Lung (tissue), 12 donors: ENCODE results near the gene CYB5A. TPM values are rescaled to one million over a fixed set of nuclear protein-coding genes. Genes with fewer than 3 reads are reported as not detected.

ENCODE experiments used
- ATAC-seq: fragments of 200-7000 bp; cut with Tn5 transposase; one replicate; pipeline ENCODE4 v1.9.1; 2020; ENCODE audit warnings: moderate number of reproducible peaks; ENCODE audit not compliant: insufficient read depth, low FRiP score
- DNase-seq, 3 donors: peaks; one replicate each; pipeline ENCODE4 v3.0.0-alpha.2; 2013 to 2017
- H3K27ac ChIP-seq, 2 donors: one replicate each; pipeline ENCODE4 v1.5.1; 2013; ENCODE audit warnings: mild to moderate bottlenecking in 2 of 2, moderate library complexity in 2 of 2, control low read depth in 1 of 2, inconsistent platforms in 1 of 2, low read depth in 1 of 2, low read length in 1 of 2
- H3K27me3 ChIP-seq, 3 donors: one replicate each; pipeline ENCODE4 v1.5.1; 2013; ENCODE audit warnings: low read length in 2 of 3; ENCODE audit not compliant: control insufficient read depth in 3 of 3, insufficient read depth in 3 of 3
- H3K36me3 ChIP-seq, 4 donors: one replicate each; pipeline ENCODE4 v1.5.1; 2013; ENCODE audit warnings: low read length in 4 of 4, mild to moderate bottlenecking in 1 of 4, moderate library complexity in 1 of 4; ENCODE audit not compliant: control insufficient read depth in 4 of 4, insufficient read depth in 4 of 4
- H3K4me1 ChIP-seq, 5 donors: one replicate each; pipeline ENCODE4 v1.5.1; 2013; ENCODE audit warnings: low read length in 5 of 5, mild to moderate bottlenecking in 2 of 5, moderate library complexity in 1 of 5; ENCODE audit not compliant: control insufficient read depth in 5 of 5, insufficient read depth in 5 of 5
- H3K4me3 ChIP-seq: one replicate; pipeline ENCODE4 v1.5.1; 2013; ENCODE audit warnings: mild to moderate bottlenecking, control low read depth, moderate library complexity
- H3K9ac ChIP-seq, 2 donors: one replicate each; pipeline ENCODE4 v1.5.1; 2013; ENCODE audit warnings: low read length in 2 of 2, control low read depth in 1 of 2; ENCODE audit not compliant: insufficient read depth in 1 of 2
- H3K9me3 ChIP-seq, 4 donors: one replicate each; pipeline ENCODE4 v1.5.1; 2013; ENCODE audit warnings: low read length in 3 of 4, mild to moderate bottlenecking in 1 of 4, moderate library complexity in 1 of 4; ENCODE audit not compliant: control insufficient read depth in 4 of 4, insufficient read depth in 3 of 4
- CTCF ChIP-seq: IDR thresholded peaks from 2 replicates; pipeline ENCODE4 v1.5.1; 2012; ENCODE audit warnings: mild to moderate bottlenecking; ENCODE audit errors: control extremely low read depth, extremely low read depth
- WGBS, 2 donors: extraction: QIAGEN DNeasy Blood & Tissue Kit; methylation state at CpG; one replicate each; pipeline ENCODE4 v1.1.7; 2013; 5-methylcytosine and 5-hydroxymethylcytosine counted together
- polyA plus RNA-seq, 2 donors: library from polyadenylated mRNA; stranded (reverse); fragments of 200-250 nt; gene quantifications; one replicate each; pipeline ENCODE4 v1.2.1, GENCODE V29; 2013
- total RNA-seq, 2 donors: library from RNA; depleted of rRNA in 1 of 2; stranded (reverse); fragments of >200 nt in 1 of 2; gene quantifications; one replicate each; pipeline ENCODE4 v1.2.1, GENCODE V29; 2014 to 2021
- donor health status: control.
- donor health status: control.
- donor health status: Bipolar disorder and iron deficiency.
- donor health status: healthy.
- donor health status: DM: yes; HTN: yes; CAD: no.

Gene CYB5A
- total and polyA plus RNA-seq, 4 donors, result 408 to 853 (median 522) TPM

- Histone ChIP-seq H3K4me3 (no peak overlapping the region), H3K36me3 (no peaks in the 10 kb centered on the region), H3K4me1 (peaks cover 0 to 20% (median 11%) of the 10 kb centered on the region in 5 donors), H3K27ac (peak overlapping the region in 1 of 2 donors; percentile 82), H3K9ac (no peak overlapping the region), H3K27me3 (no peaks in the 10 kb centered on the region), H3K9me3 (no peaks in the 10 kb centered on the region)
- ATAC-seq (peak; percentile 78), DNase-seq (peak; percentile 41 to 90 (median 81))
- WGBS, 2 donors, result 54 to 56% methylated on average over 10 of the region's 10 CpGs
- TF ChIP-seq CTCF, result no peak
These were observed 57.2 kb downstream of the CYB5A start for GRCh38 chr18:74234326-74235171.

- no peak overlapping the region for H3K9ac ChIP-seq
- no peak for ATAC-seq
These were observed 57.8 kb downstream of the CYB5A start for GRCh38 chr18:74233933-74234325.

DNA sequence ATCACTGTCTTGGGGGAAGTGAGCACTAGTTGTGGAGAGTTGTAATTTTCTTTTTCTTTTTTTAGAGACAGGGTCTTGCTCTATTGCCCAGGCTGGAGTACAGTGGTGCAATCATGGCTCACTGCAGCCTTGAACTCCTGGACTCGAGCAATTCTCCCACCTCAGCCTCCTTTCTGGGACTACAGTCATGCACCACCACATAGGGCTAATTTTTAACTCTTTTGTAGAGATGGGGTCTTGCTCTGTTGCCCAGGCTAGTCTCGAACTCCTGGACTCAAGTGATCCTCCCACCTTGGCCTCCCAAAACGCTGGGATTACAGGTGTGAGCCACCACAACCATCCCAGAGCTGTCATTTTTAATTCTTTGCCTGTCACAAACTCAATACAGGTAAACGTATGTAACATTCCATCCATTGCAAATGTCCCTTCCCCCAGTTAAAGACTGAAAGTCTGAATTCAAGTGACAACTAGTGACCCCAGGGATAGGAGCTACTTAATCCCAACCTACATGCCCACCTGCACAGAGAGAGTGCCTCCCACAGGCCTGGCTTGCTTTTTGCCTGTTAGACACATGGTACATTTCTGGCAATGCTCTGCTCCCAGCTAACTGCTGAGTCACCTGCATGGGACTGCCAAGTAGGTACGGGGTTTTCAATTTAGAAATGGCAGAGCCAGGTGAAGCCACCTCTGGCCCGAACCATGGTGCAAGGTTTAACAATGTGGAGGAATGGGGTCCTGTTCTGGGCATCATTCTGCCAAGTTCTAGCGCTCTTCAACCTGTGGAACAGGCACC is 60.6 kb downstream of the CYB5A start:
- no peaks in the 10 kb centered on the region for H3K36me3 ChIP-seq
- 79 to 88% methylated on average over 7 of the region's 7 CpGs for WGBS, 2 donors
- H3K4me1 ChIP-seq, result peaks cover 0 to 21% (median 11%) of the 10 kb centered on the region in 5 donors
- no peak overlapping the region for H3K27ac ChIP-seq
- H3K9ac ChIP-seq, result no peak overlapping the region
- no peaks in the 10 kb centered on the region for H3K9me3 ChIP-seq
- no peak for TF ChIP-seq CTCF
- no peak for DNase-seq
- H3K4me3 ChIP-seq, result no peak overlapping the region
- H3K27me3 ChIP-seq, result no peaks in the 10 kb centered on the region
- ATAC-seq, result no peak

More at GRCh38 chr18:74233933-74234325, 57.8 kb downstream of the CYB5A start:
- Histone ChIP-seq H3K36me3 (no peaks in the 10 kb centered on the region), H3K27ac (no peak overlapping the region), H3K4me3 (no peak overlapping the region), H3K4me1 (peaks cover 0 to 20% (median 11%) of the 10 kb centered on the region in 5 donors), H3K9me3 (no peaks in the 10 kb centered on the region), H3K27me3 (no peaks in the 10 kb centered on the region)
- TF ChIP-seq CTCF, result no peak
- WGBS, 2 donors, result 47 to 75% methylated on average over 3 of the region's 3 CpGs
- DNase-seq, result no peak
